SU-DHL-6 (cell line): ENCODE results near the gene AMH.

Source experiments
- H2AFZ ChIP-seq: fragments of 200-600 bp; sonication (generic); 2 replicates; pipeline ENCODE4 v1.6.1; 2014; ENCODE audit warnings: low read depth, mild to moderate bottlenecking, moderate library complexity, mixed read lengths, antibody characterized with exemption, low read length; ENCODE audit not compliant: severe bottlenecking
- H3F3A ChIP-seq: fragments of 200-600 bp; shearing (Covaris generic); 2 replicates; pipeline ENCODE4 v1.6.0; 2016; ENCODE audit warnings: antibody characterized with exemption, mild to moderate bottlenecking; ENCODE audit not compliant: insufficient read depth
- H3K27ac ChIP-seq: fragments of 200-600 bp; sonication (generic); 2 replicates; pipeline ENCODE4 v1.5.1; 2016; ENCODE audit warnings: low read depth, mild to moderate bottlenecking, low read length, moderate library complexity, mixed read lengths
- H3K27me3 ChIP-seq: fragments of 200-600 bp; sonication (generic), shearing (Covaris generic); 2 replicates; pipeline ENCODE4 v1.6.0; 2014; ENCODE audit warnings: mild to moderate bottlenecking, low read length
- H3K36me3 ChIP-seq: fragments of 200-600 bp; sonication (generic); 2 replicates; pipeline ENCODE4 v1.6.1; 2014; ENCODE audit warnings: mild to moderate bottlenecking, low read length, mixed read lengths
- H3K4me2 ChIP-seq: fragments of 300-600, 200-600 bp; shearing (Covaris generic), sonication (generic); 2 replicates; pipeline ENCODE4 v1.6.0; 2014; ENCODE audit warnings: low read length, low read depth, mild to moderate bottlenecking; ENCODE audit not compliant: poor library complexity, severe bottlenecking
- H3K4me3 ChIP-seq: fragments of 200-600 bp; sonication (generic); 2 replicates; pipeline ENCODE4 v1.5.1; 2014; ENCODE audit warnings: antibody characterized with exemption, low read length, mild to moderate bottlenecking, mixed read lengths; ENCODE audit not compliant: insufficient read depth, poor library complexity, severe bottlenecking
- H3K79me2 ChIP-seq: fragments of 200-600 bp; sonication (generic); 2 replicates; pipeline ENCODE4 v1.6.1; 2014; ENCODE audit warnings: mild to moderate bottlenecking, low read length, moderate library complexity; ENCODE audit not compliant: insufficient read depth
- H3K9ac ChIP-seq: fragments of 200-600 bp; sonication (generic); 2 replicates; pipeline ENCODE4 v1.7.0; 2014; ENCODE audit warnings: mild to moderate bottlenecking, low read length
- H3K9me2 ChIP-seq: fragments of 200-600 bp; sonication (generic); replicated peaks from 2 replicates; pipeline ENCODE4 v1.6.1; 2014; ENCODE audit warnings: low read length; ENCODE audit not compliant: insufficient read depth
- H3K9me3 ChIP-seq: fragments of 200-600 bp; sonication (generic); 2 replicates; pipeline ENCODE4 v1.6.1; 2014; ENCODE audit warnings: low read length, mixed read lengths; ENCODE audit not compliant: insufficient read depth
- H4K20me1 ChIP-seq: fragments of 200-600 bp; sonication (generic); 2 replicates; pipeline ENCODE4 v1.6.1; 2014; ENCODE audit warnings: low read depth, mild to moderate bottlenecking, antibody characterized with exemption, low read length, moderate library complexity, mixed read lengths
- CTCF ChIP-seq: fragments of 200-600 bp; sonication (generic); IDR thresholded peaks from one replicate; pipeline ENCODE4 v1.5.1; 2017; ENCODE audit warnings: antibody characterized with exemption, mild to moderate bottlenecking, low read length, moderate library complexity; ENCODE audit not compliant: insufficient read depth, poor library complexity, severe bottlenecking
- EZH2phosphoT487 ChIP-seq: fragments of 200-600 bp; sonication (generic), shearing (Covaris generic); conservative IDR thresholded peaks from 2 replicates; pipeline ENCODE4 v1.6.1; 2018; ENCODE audit warnings: mild to moderate bottlenecking, antibody characterized with exemption, low read length, moderate library complexity, mixed read lengths

AMH gene

GRCh38 chr19:2210206-2210605, 38.9 kb upstream of the AMH start:
- no peaks in the 10 kb centered on the region for H3K27me3 ChIP-seq

DNA sequence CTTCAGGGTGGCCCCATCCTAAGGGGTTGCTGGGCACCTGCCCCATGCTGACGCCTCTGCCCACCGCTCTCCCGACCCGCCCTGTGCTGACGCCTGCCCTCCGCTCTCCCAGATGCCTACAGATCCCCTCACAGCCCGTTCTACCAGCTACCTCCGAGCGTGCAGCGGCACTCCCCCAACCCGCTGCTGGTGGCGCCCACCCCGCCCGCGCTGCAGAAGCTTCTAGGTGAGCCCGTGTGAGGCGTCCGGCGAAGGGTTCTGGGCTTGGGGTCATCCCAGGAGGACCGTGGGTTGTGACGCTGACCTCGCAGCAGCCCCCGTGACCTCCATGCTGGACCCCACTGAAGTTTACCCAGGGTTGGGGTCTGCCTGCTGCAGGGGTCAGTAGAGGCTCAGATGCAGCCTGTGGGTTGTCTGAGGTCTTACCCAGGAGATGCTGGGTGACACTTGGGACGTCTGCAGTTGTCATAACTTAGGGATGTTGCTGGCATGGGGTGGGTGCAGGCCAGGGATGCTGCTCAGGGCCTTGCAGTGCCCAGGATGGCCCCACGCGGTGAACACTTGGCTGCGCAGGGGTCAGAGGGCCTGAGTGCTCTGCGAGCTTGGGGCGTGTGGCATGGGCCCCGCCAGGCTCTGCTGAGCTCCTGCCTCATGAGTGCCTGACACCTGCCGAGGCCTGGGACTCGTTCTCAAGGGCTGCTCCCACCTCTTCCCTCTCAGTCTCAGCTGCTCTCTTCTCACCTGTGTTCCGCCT, 38.0 kb upstream of the AMH start:
- H3K9ac ChIP-seq, result no peak overlapping the region

More at GRCh38 chr19:2210206-2210605, 38.9 kb upstream of the AMH start:
- no peak overlapping the region for H3K9ac ChIP-seq
- no peak overlapping the region for H3K4me3 ChIP-seq
- TF ChIP-seq CTCF (no peak), EZH2phosphoT487 (no peak)
- H3K4me2 ChIP-seq, result no peak overlapping the region
- no peaks in the 10 kb centered on the region for H4K20me1 ChIP-seq
- no peaks in the 10 kb centered on the region for H3K9me2 ChIP-seq
- H3F3A ChIP-seq, result no peaks in the 10 kb centered on the region
- H3K9me3 ChIP-seq, result no peaks in the 10 kb centered on the region
- H3K36me3 ChIP-seq, result no peaks in the 10 kb centered on the region
- H3K27ac ChIP-seq, result no peak overlapping the region
- H3K79me2 ChIP-seq, result no peaks in the 10 kb centered on the region
- no peak overlapping the region for H2AFZ ChIP-seq

DNA sequence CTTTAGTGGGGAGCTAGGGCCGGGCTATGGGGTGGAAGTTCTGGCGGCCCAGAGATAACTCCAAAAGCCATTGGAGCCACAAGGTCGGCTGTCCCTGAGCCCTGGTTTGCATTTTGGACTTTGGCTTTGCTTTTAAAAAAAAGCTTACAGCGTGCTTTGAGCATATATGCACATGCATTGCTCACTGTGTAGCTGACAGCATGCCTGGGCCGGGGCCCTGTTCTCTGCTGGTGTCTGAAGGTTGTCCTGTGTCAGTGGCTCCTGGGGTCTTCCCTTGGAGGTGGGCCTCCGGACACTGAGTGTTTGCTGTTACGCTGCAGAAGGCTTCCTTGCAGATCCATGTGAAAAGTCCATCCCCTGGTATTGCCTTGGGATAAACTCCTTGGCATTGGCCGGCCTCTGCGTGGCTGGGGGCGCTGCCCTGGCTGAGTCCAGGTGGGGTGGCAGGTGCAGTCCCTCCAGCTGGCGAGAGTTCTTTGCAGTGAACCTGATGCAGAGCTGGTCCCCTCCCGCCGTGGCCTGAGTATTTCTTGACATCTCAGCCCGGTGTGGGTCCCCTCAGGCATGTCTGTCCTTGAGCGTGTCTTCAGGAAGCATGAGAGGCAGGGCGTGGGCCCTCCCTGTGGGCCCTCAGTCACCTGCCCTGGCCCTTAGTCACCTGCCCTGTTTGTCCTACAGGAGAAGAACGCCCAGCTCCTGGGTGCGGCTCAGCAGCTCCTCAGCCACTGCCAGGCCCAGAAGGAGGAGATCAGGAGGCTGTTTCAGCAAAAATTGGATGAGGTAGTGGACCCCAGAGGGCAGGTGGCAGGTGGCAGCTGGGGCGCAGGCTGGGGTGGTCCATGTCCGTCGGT, 36.0 kb upstream of the AMH start:
- no peaks in the 10 kb centered on the region for H3K27me3 ChIP-seq
- no peaks in the 10 kb centered on the region for H4K20me1 ChIP-seq
- H3K9me2 ChIP-seq, result no peaks in the 10 kb centered on the region
- H3K9me3 ChIP-seq, result no peaks in the 10 kb centered on the region
- TF ChIP-seq CTCF (no peak), EZH2phosphoT487 (no peak)
- no peaks in the 10 kb centered on the region for H3K79me2 ChIP-seq
- no peak overlapping the region for H2AFZ ChIP-seq
- no peak overlapping the region for H3K4me3 ChIP-seq
- H3K36me3 ChIP-seq, result no peaks in the 10 kb centered on the region
- H3K4me2 ChIP-seq, result no peak overlapping the region
- H3F3A ChIP-seq, result no peaks in the 10 kb centered on the region
- H3K9ac ChIP-seq, result no peak overlapping the region
- H3K27ac ChIP-seq, result no peak overlapping the region

More for the DNA sequence above, 38.0 kb upstream of the AMH start:
- TF ChIP-seq EZH2phosphoT487 (no peak), CTCF (no peak)
- Histone ChIP-seq H3K4me3 (no peak overlapping the region), H3K4me2 (no peak overlapping the region), H3K9me2 (no peaks in the 10 kb centered on the region), H3K9me3 (no peaks in the 10 kb centered on the region), H2AFZ (no peak overlapping the region), H3K36me3 (no peaks in the 10 kb centered on the region), H3K27me3 (no peaks in the 10 kb centered on the region), H3K27ac (no peak overlapping the region), H3F3A (no peaks in the 10 kb centered on the region), H4K20me1 (no peaks in the 10 kb centered on the region), H3K79me2 (no peaks in the 10 kb centered on the region)
